ENCODE measurements around the gene PRKCE. TPM values are rescaled to one million over a fixed set of nuclear protein-coding genes. Genes with fewer than 3 reads are reported as not detected.

PRKCE gene
- total and polyA plus RNA-seq, 2 of the 8 experiments (the other 6 are each of a cell fraction or from before 2014, with no cell fraction given) = 0.54 to 2.1 TPM

DNA sequence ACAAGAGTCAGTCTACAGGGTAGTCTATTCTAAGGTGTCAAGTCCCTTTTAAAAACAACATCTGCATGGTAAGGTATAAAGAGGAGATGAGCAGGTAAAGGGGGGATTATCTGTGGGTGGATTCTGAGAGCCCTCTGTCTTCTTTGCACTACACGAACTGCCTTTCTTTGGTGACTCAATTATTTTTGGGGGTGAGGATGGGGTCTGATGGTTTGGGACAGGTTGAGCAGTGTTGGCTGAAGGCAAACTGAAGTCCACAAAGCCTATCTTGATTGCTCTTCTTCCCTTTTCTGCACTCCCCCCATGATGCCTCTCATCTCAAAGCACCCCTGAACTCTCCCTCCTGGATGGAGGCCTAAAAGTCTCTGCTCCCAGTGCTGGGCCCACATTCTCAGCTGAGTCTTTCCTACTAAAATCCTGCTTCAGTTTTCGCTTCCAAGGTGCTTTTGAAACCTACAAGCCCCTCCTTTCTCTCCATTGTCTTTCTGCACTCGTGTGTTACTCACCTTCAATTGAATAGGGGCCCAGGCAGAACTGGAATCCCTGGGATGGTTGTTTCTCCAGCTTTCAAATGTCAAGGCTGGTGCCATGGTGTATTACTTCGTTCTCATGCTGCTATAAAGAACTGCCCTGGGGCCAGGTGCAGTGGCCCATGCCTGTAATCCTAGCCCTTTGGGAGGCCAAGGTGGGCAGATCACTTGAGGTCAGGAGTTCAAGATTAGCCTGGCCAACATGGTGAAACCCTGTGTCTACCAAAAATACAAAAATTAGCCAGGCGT lies 64.3 kb downstream of the PRKCE start:
- no peaks in the 10 kb centered on the region for H4K20me1 ChIP-seq (replicated peaks in 1 of 2; ENCODE audit: control insufficient read depth in 1 of 2, insufficient read depth in 2 of 2, low read length in 2 of 2)
- POLR2A ChIA-PET (ENCODE audit: partially characterized antibody) = no interaction called here

More for the DNA sequence above, 64.3 kb downstream of the PRKCE start:
- H2AFZ ChIP-seq (ENCODE audit: low read length) = no peak overlapping the region
- WGBS, 2 experiments (ENCODE audit: extremely low coverage in 1 of 2, insufficient coverage in 1 of 2, insufficient read length in 1 of 2, insufficient replicate concordance in 2 of 2, low coverage in 1 of 2, low lambda C conversion rate in 2 of 2, missing lambda C conversion rate in 1 of 2) = 90% methylated on average over 5 of the region's 5 CpGs; no CpG with 5 or more reads in 1 of the 2 experiments
- CTCF ChIA-PET (ENCODE audit: partially characterized antibody) = interaction anchor here (0.6 to 0.8 kb wide), 3 partner anchors 9 to 209 kb away, joined by 3 to 4 read pairs (median 3); no protein-coding TSS in a partner anchor
- H3K14ac ChIP-seq (ENCODE audit: insufficient read length) = no peak overlapping the region
- H3K9me3 ChIP-seq (ENCODE audit: insufficient read depth in 2 of 2, low read depth in 1 of 2, low read length in 1 of 2) = no peaks in the 10 kb centered on the region
- H2BK120ac ChIP-seq (replicated peaks; ENCODE audit: low read depth, low read length) = no peak overlapping the region
- no peak overlapping the region for H4K91ac ChIP-seq (replicated peaks; ENCODE audit: insufficient read length, low read length)
- H2BK15ac ChIP-seq (ENCODE audit: low read length) = no peak overlapping the region
- no peaks in the 10 kb centered on the region for H3K36me3 ChIP-seq (ENCODE audit: control insufficient read depth in 2 of 4, insufficient read depth in 4 of 4, low read length in 3 of 4)
- H4K8ac ChIP-seq (ENCODE audit: extremely low read depth, insufficient read depth, low read length) = no peak overlapping the region
- no peak overlapping the region for H3K18ac ChIP-seq (ENCODE audit: extremely low read depth, low read length)
- H3K56ac ChIP-seq (replicated peaks; ENCODE audit: insufficient read length, low read depth, low read length) = no peak overlapping the region
- FAIRE-seq = no peak
- no peak overlapping the region for H2BK5ac ChIP-seq (ENCODE audit: low read depth, low read length)
- H3K4me1 ChIP-seq (replicated peaks in 1 of 4; ENCODE audit: control insufficient read depth in 3 of 4, insufficient read depth in 4 of 4, low read length in 3 of 4) = 0 out of 7 replicates have a peak, but pooled peaks cover 0 to 2% (median 0%) of the 10 kb centered on the region in 4 experiments
- no peak overlapping the region for H3K9ac ChIP-seq (replicated peaks in 1 of 4; ENCODE audit: extremely low read depth in 1 of 4, low read depth in 3 of 4, low read length in 3 of 4)
- no peak overlapping the region for H3K4ac ChIP-seq (replicated peaks; ENCODE audit: insufficient read length, low read depth, low read length)
- TF ChIP-seq HDAC2 (IDR thresholded peaks at IDR 0.05; ENCODE audit: borderline replicate concordance in 1 of 2, low read depth in 2 of 2, low read length in 2 of 2) (no peak), CEBPB (IDR thresholded peaks at IDR 0.05; ENCODE audit: low read depth, low read length) (no peak), CBX8 (IDR thresholded peaks at IDR 0.05; ENCODE audit: borderline replicate concordance, low read depth, low read length) (no peak), CBX5 (IDR thresholded peaks at IDR 0.05; ENCODE audit: low read depth, low read length) (no peak), TAF7 (optimal IDR thresholded peaks at IDR 0.05; ENCODE audit: borderline replicate concordance, low read depth, low read length) (no peak), SRF (IDR thresholded peaks at IDR 0.05; ENCODE audit: low read depth, low read length) (no peak), JUND (IDR thresholded peaks at IDR 0.05; ENCODE audit: low read length) (no peak), SP1 (IDR thresholded peaks at IDR 0.05; ENCODE audit: low read depth, low read length) (no peak), CREB1 (IDR thresholded peaks at IDR 0.05) (no peak), TAF1 (IDR thresholded peaks at IDR 0.05; ENCODE audit: low read depth, low read length) (no peak), BRCA1 (IDR thresholded peaks at IDR 0.05; ENCODE audit: low read depth, low read length) (no peak), HDAC6 (IDR thresholded peaks at IDR 0.05; ENCODE audit: low read depth, low read length) (no peak), ASH2L (IDR thresholded peaks at IDR 0.05; ENCODE audit: low read length) (no peak), SIRT6 (IDR thresholded peaks at IDR 0.05; ENCODE audit: low read length) (no peak)
- no peaks in the 10 kb centered on the region for H3K23me2 ChIP-seq (ENCODE audit: low read depth, low read length)
- no peak for DNase-seq (ENCODE audit: low read depth in 1 of 2, low spot score in 2 of 2)
- no peak overlapping the region for H3K4me3 ChIP-seq (ENCODE audit: extremely low read depth in 1 of 4, insufficient read depth in 2 of 4, low read depth in 3 of 4, low read length in 4 of 4)
- H3K79me1 ChIP-seq (ENCODE audit: low read depth, low read length) = no peaks in the 10 kb centered on the region
- H3K4me2 ChIP-seq (ENCODE audit: insufficient read depth in 1 of 2, low read depth in 2 of 2, low read length in 2 of 2) = no peak overlapping the region
- no peaks in the 10 kb centered on the region for H3K79me2 ChIP-seq (ENCODE audit: control insufficient read depth in 1 of 2, insufficient read depth in 2 of 2, low read length in 2 of 2)
- H3K27me3 ChIP-seq (replicated peaks in 1 of 4; ENCODE audit: control insufficient read depth in 3 of 4, extremely low read depth in 1 of 4, insufficient read depth in 3 of 4, low read length in 3 of 4) = no peaks in the 10 kb centered on the region
- H2BK20ac ChIP-seq (ENCODE audit: low read length) = no peak overlapping the region
- no peak overlapping the region for H3K23ac ChIP-seq (ENCODE audit: insufficient read length)
- H4K5ac ChIP-seq (ENCODE audit: insufficient read length, low read depth, low read length) = no peak overlapping the region
- H2BK12ac ChIP-seq (ENCODE audit: low read depth, low read length) = no peak overlapping the region
- no peak overlapping the region for H3K27ac ChIP-seq (ENCODE audit: low read depth, low read length)
- no peak overlapping the region for H2AK5ac ChIP-seq (ENCODE audit: low read depth, low read length)
